ENCODE measurements around the gene DVL1.
"Not testable (repeated sequence)": the region's sequence is repeated elsewhere in the genome, so short reads cannot be mapped to it uniquely, and the experiment has no call there.

Gene DVL1

DNA sequence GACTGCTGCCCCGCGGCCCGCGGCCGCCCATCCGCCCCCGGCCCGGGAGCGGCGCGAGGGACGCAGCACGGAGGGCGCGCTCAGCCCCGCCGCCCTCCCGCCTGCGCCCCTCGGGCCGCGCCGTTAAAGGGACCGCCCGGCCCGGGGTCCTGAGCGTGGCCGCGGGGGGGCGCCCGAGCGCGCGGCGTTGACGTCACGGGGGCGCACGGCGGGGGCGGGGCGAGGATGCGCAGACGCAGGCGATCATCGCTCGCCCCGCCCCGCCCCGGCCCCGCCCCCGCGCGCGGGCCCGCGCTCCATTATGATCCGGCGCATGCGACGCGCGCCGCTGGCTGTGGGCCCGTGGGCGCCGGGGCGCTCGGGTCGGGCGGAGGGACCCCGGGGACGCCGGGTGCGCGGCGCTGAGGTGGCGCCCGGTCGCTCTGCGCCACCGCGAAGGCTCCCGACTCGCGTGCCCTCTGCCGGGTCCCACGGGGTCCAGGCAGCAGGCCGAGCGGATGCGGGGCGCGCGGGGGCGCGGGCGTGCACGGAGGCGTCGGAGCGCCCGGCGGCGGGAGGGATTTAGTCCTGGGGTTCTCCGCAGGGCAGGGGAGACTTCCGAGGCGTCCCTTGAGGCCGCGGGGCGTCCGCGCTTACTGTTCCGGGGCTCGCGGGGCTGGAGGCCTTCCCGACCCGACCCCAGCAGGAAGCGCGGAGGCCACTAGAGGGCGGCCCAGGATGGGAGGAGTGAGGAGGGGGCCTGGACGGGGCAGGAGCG, at the start of gene DVL1:
Gene DVL1, minus strand, starts transcription at position 163 of the 757 bp plus-strand sequence. CDS start 353 bp downstream, outside the sequence.
- DNase-seq = peak; percentile 81 to 91
- TF ChIP-seq POLR2A (IDR thresholded peaks at IDR 0.05; ENCODE audit: low read length) (peak; percentile 47), GATA1 (IDR thresholded peaks at IDR 0.05; ENCODE audit: low read depth, low read length) (no peak)

- no peak for TF ChIP-seq POLR2A (IDR thresholded peaks at IDR 0.05; ENCODE audit: low read length)
- TF ChIP-seq GATA1 (IDR thresholded peaks at IDR 0.05; ENCODE audit: low read depth, low read length) = no peak
- peak; percentile 57 to 67 for DNase-seq
Measured at GRCh38 chr1:1398677-1399186, 49.5 kb upstream of the DVL1 start.

GRCh38 chr1:1397839-1398523, 48.8 kb upstream of the DVL1 start:
- TF ChIP-seq GATA1 (IDR thresholded peaks at IDR 0.05; ENCODE audit: low read depth, low read length) (no peak), POLR2A (IDR thresholded peaks at IDR 0.05; ENCODE audit: low read length) (no peak)
- peak; percentile 73 to 84 for DNase-seq

DNA sequence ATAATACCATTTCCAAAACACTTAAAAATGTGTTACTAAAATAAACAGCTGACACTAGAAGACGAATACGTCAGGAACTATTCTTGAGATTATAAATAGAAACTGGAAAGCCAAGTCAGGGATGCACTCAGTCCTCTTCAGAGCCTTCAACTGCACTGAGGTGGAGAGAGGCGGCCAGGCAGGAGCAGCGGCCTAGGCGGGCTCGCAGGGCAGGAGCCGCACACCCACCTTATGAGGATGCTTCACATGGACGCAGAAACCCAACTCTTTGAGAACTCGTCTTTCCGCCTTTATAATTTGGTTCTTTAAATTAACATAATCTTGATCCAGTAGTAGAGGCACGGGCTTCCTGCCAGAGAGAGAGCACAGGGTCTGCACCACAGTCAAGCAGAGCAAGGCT, 45.9 kb upstream of the DVL1 start:
- DNase-seq = no peak
- no peak for TF ChIP-seq POLR2A (IDR thresholded peaks at IDR 0.05; ENCODE audit: low read length)
- no peak for TF ChIP-seq GATA1 (IDR thresholded peaks at IDR 0.05; ENCODE audit: low read depth, low read length)

DNA sequence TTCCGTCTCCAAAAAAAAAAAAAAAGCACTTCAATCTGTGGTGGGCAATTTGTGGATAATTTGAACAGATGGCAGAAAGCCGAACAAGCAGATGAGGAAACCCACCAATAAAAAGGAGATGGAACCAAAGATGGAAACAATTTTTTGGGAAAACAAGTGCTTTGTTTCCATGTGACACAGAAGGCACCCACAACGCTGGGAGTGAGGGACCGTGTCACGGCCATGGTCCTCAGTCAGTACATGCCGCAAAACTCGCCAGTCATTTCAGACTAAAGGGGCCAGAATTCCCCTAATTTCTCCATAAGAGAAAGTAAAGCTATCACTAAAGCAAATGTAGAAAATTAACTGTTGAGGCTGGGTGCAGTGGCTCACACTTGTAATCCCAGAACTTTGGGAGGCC, 44.9 kb upstream of the DVL1 start:
- TF ChIP-seq GATA1 (IDR thresholded peaks at IDR 0.05; ENCODE audit: low read depth, low read length) = no peak
- no peak for DNase-seq

DNA sequence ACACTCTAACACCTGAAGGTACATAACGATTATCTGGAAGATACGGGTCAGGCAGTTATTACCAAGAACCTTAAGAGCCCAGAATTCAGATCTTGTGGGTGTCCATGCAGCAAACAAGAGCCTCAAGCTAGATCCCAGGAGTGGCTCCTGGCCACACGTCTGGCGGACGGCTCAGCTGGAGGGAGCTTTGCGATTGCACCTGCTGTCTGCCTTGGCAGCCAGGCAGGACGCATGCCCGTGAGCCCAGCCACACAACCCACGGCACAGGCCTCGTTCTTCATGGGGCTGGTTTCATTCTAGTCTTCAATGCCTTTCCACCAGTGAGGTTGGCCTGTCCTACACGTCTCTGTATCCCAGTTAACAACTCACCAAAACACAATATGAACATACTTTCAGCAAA, 44.2 kb upstream of the DVL1 start:
- TF ChIP-seq GATA1 (IDR thresholded peaks at IDR 0.05; ENCODE audit: low read depth, low read length) = no peak
- no peak for TF ChIP-seq POLR2A (IDR thresholded peaks at IDR 0.05; ENCODE audit: low read length)
- no peak for DNase-seq

DNA sequence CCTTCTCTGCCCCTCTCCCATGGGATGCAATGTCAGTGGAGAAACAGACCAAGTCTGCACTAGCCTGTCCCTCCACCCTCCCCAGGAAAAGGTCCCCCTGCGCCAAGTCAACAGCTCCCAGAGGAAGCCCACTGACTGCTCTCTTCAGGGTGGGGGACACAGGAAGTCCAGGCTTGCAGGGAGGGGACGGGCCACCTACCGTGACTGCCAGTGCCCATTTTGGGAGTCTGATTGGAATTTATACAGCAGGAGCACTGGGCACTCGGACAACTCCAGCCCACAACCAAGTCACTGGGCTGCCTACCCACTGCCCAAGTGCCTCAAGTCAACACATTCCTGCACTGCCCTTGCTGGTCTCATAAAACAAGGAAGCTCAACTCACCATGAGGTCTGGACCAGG, 43.8 kb upstream of the DVL1 start:
- no peak for DNase-seq
- TF ChIP-seq POLR2A (IDR thresholded peaks at IDR 0.05; ENCODE audit: low read length) (no peak), GATA1 (IDR thresholded peaks at IDR 0.05; ENCODE audit: low read depth, low read length) (no peak)

DNA sequence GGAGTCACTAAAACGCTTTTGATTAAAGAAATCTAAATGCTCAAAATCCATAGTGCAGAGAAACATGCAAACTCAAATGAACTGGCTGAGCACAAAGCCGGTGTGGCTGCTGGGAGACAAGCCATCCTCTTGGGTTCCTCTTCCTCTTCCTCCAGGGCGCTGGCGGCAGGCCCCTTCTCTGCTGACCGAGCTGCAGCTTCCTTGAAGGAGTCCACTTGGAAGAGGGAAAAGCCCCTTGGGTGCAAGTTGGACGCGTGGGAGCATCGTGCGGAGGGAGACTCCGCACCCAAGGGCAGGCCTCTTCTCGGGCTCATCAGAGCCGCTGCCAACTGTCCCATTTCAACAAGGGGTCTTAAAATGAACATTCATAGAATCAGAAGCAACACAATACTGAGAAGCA, 42.0 kb upstream of the DVL1 start:
- DNase-seq = no peak
- TF ChIP-seq POLR2A (IDR thresholded peaks at IDR 0.05; ENCODE audit: low read length) (no peak), GATA1 (IDR thresholded peaks at IDR 0.05; ENCODE audit: low read depth, low read length) (no peak)

DNA sequence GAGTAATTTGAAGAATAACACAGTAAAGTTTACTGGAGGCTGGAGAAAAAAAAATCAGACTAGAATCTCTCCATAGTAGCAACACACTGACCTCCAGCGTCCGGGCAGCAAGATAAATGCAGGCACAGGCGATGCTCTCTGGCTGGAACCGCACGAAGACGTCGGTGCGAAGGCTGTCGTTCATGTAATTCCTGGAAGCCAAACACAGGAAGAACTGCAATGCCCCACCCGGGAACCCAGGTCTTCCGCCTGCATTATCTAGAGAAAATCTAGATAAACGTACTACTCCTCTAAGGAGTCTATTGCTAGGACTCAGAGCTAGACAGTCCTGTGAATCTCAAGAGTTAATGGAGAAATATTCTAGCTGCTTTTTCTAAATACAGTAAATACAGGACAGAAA, 41.5 kb upstream of the DVL1 start:
- DNase-seq = no peak
- TF ChIP-seq GATA1 (IDR thresholded peaks at IDR 0.05; ENCODE audit: low read depth, low read length) (no peak), POLR2A (IDR thresholded peaks at IDR 0.05; ENCODE audit: low read length) (no peak)

DNA sequence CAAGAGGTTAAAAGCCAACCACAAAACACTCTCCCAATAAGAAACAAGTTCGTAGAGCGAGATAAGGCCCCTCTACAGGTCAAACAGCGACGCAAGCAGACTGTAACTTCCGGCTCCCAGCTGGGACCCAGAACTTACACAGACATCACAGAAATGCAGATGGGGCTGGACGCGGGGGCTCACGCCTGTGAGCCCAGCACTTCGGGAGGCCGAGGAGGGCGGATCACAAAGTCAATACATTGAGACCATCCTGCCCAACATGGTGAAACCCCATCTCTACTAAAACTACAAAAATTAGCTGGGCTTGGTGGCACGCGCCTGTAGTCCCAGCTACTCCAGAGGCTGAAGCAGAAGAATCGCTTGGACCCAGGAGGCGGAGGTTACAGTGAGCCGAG, 38.9 kb upstream of the DVL1 start:
- TF ChIP-seq GATA1 (IDR thresholded peaks at IDR 0.05; ENCODE audit: low read depth, low read length) (no peak), POLR2A (IDR thresholded peaks at IDR 0.05; ENCODE audit: low read length) (no peak)
- no peak for DNase-seq

- no peak for DNase-seq
- no peak for TF ChIP-seq GATA1 (IDR thresholded peaks at IDR 0.05; ENCODE audit: low read depth, low read length)
- no peak for TF ChIP-seq POLR2A (IDR thresholded peaks at IDR 0.05; ENCODE audit: low read length)
Measured at GRCh38 chr1:1387098-1388077, 38.2 kb upstream of the DVL1 start.

- TF ChIP-seq POLR2A (IDR thresholded peaks at IDR 0.05; ENCODE audit: low read length) (no peak), GATA1 (IDR thresholded peaks at IDR 0.05; ENCODE audit: low read depth, low read length) (no peak)
- no peak for DNase-seq
Measured at GRCh38 chr1:1385931-1386330, 36.7 kb upstream of the DVL1 start.

GRCh38 chr1:1385339-1385738, 36.1 kb upstream of the DVL1 start:
- DNase-seq = not testable (repeated sequence)

- DNase-seq = no peak
- no peak for TF ChIP-seq GATA1 (IDR thresholded peaks at IDR 0.05; ENCODE audit: low read depth, low read length)
- no peak for TF ChIP-seq POLR2A (IDR thresholded peaks at IDR 0.05; ENCODE audit: low read length)
Measured at GRCh38 chr1:1381294-1381693, 32.1 kb upstream of the DVL1 start.

Data from erythroblast (primary cell).